H1 (cell line): ENCODE measurements around the gene LIPT2.

Experiments used
- BCL11A ChIP-seq, 2 experiments: IDR thresholded peaks; one replicate each; pipeline ENCODE4 v1.6.1; 2011; ENCODE audit warnings: low read depth in 2 of 2, low read length in 2 of 2, mild to moderate bottlenecking in 2 of 2
- EGR1 ChIP-seq: IDR thresholded peaks from 2 replicates; pipeline ENCODE4 v1.6.1; 2011; ENCODE audit warnings: low read depth, low read length, borderline replicate concordance
- EP300 ChIP-seq, 2 experiments: IDR thresholded peaks; 1 replicate in 1 of 2; 2 replicates in 1 of 2; pipeline ENCODE4 v1.6.1; 2011 to 2012; ENCODE audit warnings: low read depth in 2 of 2, low read length in 2 of 2, mild to moderate bottlenecking in 2 of 2, borderline replicate concordance in 1 of 2, inconsistent platforms in 1 of 2, moderate library complexity in 1 of 2
- YY1 ChIP-seq: IDR thresholded peaks from 2 replicates; pipeline ENCODE4 v1.6.1; 2011; ENCODE audit warnings: low read depth, mild to moderate bottlenecking, low read length
- TF ChIP-seq, protein P1 (sequence below), 3 experiments: IDR thresholded peaks; 1 replicate in 2 of 3; 2 replicates in 1 of 3; pipeline versions ENCODE4 v1.5.1 to v1.6.1; 2011; ENCODE audit warnings: low read length in 3 of 3, mild to moderate bottlenecking in 3 of 3, inconsistent platforms in 2 of 3, low read depth in 1 of 3, moderate library complexity in 1 of 3; ENCODE audit not compliant: insufficient read depth in 1 of 3; ENCODE audit errors: control extremely low read depth in 1 of 3
- TF ChIP-seq, protein P2 (sequence below): IDR thresholded peaks from 2 replicates; pipeline ENCODE4 v1.6.1; 2011; ENCODE audit warnings: low read length, improper control_type of control experiment

DNA sequence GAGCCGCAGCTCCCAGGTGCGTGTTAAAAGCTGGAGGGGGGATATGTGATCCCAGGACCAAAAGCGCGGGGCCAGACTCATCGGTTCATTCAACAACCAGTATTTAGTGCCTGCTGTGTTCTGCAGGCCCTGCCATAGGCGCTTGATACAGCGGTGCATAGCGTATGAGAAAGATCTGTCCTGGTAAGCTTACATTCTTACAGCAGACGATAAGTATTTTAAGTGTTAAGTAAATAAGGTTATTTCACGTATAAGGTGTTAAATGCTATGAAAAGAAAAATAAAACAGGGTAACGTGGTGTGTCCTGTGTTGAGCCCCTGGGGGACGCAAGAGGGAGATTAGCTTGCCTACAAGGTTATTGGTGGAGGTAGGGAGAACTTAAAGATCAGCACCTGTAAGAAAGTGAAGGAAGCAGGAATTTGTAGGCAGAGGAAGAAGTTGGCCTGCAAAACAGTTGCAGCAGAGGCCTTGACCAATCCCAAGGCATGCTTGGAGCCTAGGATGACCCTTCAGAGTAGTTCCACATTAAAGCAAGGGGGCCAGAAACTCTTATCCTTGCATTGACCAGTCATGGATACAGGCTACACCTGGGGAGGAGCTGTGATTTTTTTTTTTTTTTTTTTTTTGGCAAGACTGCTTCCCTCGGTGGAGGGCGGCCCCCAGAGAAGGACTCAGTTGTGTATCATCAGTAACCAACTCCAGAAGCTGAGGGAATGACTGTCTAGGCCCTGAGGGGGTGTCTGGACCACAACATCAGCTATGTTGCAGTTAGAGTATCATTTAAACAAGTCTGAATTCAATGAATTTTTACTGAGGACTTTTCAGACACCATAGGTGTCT is 487 bp upstream of the LIPT2 start:
- TF ChIP-seq EGR1 (no peak), BCL11A (IDR thresholded peaks at IDR 0.05; ENCODE audit: low read depth in 2 of 2, low read length in 2 of 2) (no peak), EP300 (IDR thresholded peaks at IDR 0.05; ENCODE audit: borderline replicate concordance in 1 of 2, low read depth in 2 of 2, low read length in 2 of 2) (no peak), YY1 (no peak)
- TF ChIP-seq, protein P1, sequence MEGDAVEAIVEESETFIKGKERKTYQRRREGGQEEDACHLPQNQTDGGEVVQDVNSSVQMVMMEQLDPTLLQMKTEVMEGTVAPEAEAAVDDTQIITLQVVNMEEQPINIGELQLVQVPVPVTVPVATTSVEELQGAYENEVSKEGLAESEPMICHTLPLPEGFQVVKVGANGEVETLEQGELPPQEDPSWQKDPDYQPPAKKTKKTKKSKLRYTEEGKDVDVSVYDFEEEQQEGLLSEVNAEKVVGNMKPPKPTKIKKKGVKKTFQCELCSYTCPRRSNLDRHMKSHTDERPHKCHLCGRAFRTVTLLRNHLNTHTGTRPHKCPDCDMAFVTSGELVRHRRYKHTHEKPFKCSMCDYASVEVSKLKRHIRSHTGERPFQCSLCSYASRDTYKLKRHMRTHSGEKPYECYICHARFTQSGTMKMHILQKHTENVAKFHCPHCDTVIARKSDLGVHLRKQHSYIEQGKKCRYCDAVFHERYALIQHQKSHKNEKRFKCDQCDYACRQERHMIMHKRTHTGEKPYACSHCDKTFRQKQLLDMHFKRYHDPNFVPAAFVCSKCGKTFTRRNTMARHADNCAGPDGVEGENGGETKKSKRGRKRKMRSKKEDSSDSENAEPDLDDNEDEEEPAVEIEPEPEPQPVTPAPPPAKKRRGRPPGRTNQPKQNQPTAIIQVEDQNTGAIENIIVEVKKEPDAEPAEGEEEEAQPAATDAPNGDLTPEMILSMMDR (IDR thresholded peaks at IDR 0.05; ENCODE audit: control extremely low read depth in 1 of 3, insufficient read depth in 1 of 3, low read depth in 1 of 3, low read length in 3 of 3): no peak
- TF ChIP-seq, protein P2, sequence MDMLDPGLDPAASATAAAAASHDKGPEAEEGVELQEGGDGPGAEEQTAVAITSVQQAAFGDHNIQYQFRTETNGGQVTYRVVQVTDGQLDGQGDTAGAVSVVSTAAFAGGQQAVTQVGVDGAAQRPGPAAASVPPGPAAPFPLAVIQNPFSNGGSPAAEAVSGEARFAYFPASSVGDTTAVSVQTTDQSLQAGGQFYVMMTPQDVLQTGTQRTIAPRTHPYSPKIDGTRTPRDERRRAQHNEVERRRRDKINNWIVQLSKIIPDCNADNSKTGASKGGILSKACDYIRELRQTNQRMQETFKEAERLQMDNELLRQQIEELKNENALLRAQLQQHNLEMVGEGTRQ: no peak
